GM23338 (cell line): ENCODE measurements around the gene SMIM22. TPM values are rescaled to one million over a fixed set of nuclear protein-coding genes. Genes with fewer than 3 reads are reported as not detected.

Experiments used
- ATAC-seq: fragments of 200-7000 bp; cut with Tn5 transposase; 3 replicates; pipeline ENCODE4 v1.9.1; 2020
- DNase-seq: peaks from one replicate; pipeline ENCODE4 v3.0.0-alpha.2; 2015; ENCODE audit warnings: low spot score
- H2AFZ ChIP-seq: fragments of 200-600 bp; sonication (generic); 2 replicates; pipeline ENCODE4 v1.8.0; 2016; ENCODE audit warnings: antibody characterized with exemption, mild to moderate bottlenecking, moderate library complexity
- H3F3A ChIP-seq: fragments of 200-600 bp; sonication (generic); replicated peaks from 2 replicates; pipeline ENCODE4 v1.8.0; 2017; ENCODE audit warnings: antibody characterized with exemption, mixed run types, low read depth
- H3K27ac ChIP-seq: fragments of 200-600 bp; sonication (generic); 2 replicates; pipeline ENCODE4 v1.6.1; 2016; ENCODE audit warnings: low read depth
- H3K27me3 ChIP-seq: fragments of 200-600 bp; sonication (generic); 2 replicates; pipeline ENCODE4 v1.8.0; 2016; ENCODE audit warnings: mild to moderate bottlenecking, mixed run types, moderate library complexity; ENCODE audit not compliant: insufficient read depth
- H3K36me3 ChIP-seq: fragments of 200-600 bp; sonication (generic); 2 replicates; pipeline ENCODE4 v1.8.0; 2016; ENCODE audit warnings: mild to moderate bottlenecking; ENCODE audit not compliant: insufficient read depth
- H3K4me1 ChIP-seq: fragments of 200-600 bp; sonication (generic); 2 replicates; pipeline ENCODE4 v1.8.0; 2016; ENCODE audit warnings: mild to moderate bottlenecking, moderate library complexity; ENCODE audit not compliant: insufficient read depth
- H3K4me2 ChIP-seq: fragments of 200-600 bp; sonication (generic); 2 replicates; pipeline ENCODE4 v1.7.1; 2017; ENCODE audit warnings: mixed run types
- H3K4me3 ChIP-seq: fragments of 200-600 bp; sonication (generic); 2 replicates; pipeline ENCODE4 v1.6.1; 2016; ENCODE audit warnings: mixed run types
- H3K79me2 ChIP-seq: fragments of 200-600 bp; sonication (generic); replicated peaks from 2 replicates; pipeline ENCODE4 v1.8.0; 2017; ENCODE audit warnings: mild to moderate bottlenecking; ENCODE audit not compliant: insufficient read depth
- H3K9me2 ChIP-seq: fragments of 200-600 bp; sonication (generic); 2 replicates; pipeline ENCODE4 v1.8.0; 2017; ENCODE audit not compliant: insufficient read depth
- H4K20me1 ChIP-seq: fragments of 200-600 bp; sonication (generic); replicated peaks from 2 replicates; pipeline ENCODE4 v1.8.0; 2017; ENCODE audit warnings: mild to moderate bottlenecking; ENCODE audit not compliant: insufficient read depth
- H3K27ac Mint-ChIP-seq: 2 replicates; pipeline ENCODE4 v1.8.0; 2020; ENCODE audit warnings: inconsistent platforms, mild to moderate bottlenecking, moderate library complexity, mixed read lengths
- H3K27me3 Mint-ChIP-seq: 3 replicates; pipeline ENCODE4 v1.8.0; 2022; ENCODE audit warnings: low read depth, mild to moderate bottlenecking, moderate library complexity, mixed read lengths, inconsistent platforms; ENCODE audit not compliant: insufficient read depth, poor library complexity
- H3K36me3 Mint-ChIP-seq: 3 replicates; pipeline ENCODE4 v1.8.0; 2021; ENCODE audit warnings: low read depth, mild to moderate bottlenecking, inconsistent platforms, moderate library complexity, mixed read lengths
- H3K4me1 Mint-ChIP-seq: 3 replicates; pipeline ENCODE4 v1.8.0; 2020; ENCODE audit warnings: mild to moderate bottlenecking, inconsistent platforms, mixed read lengths
- H3K4me3 Mint-ChIP-seq: 3 replicates; pipeline ENCODE4 v1.8.0; 2021; ENCODE audit warnings: moderate library complexity, mild to moderate bottlenecking, inconsistent platforms, mixed read lengths
- H3K9me3 Mint-ChIP-seq: 3 replicates; pipeline ENCODE4 v1.8.0; 2020; ENCODE audit warnings: moderate library complexity, mild to moderate bottlenecking, inconsistent platforms, mixed read lengths
- CREB1 ChIP-seq: fragments of 250-450 bp; sonication (Bioruptor Pico); IDR thresholded peaks from 2 replicates; pipeline ENCODE4 v1.5.0; 2020; ENCODE audit warnings: low read depth, mild to moderate bottlenecking, moderate library complexity
- ETS1 ChIP-seq: IDR thresholded peaks from 2 replicates; pipeline ENCODE4 v1.6.1; 2016; ENCODE audit warnings: antibody characterized with exemption
- EZH2 ChIP-seq: fragments of 200-600 bp; sonication (generic); IDR thresholded peaks from one replicate; pipeline ENCODE4 v1.8.0; 2017; ENCODE audit warnings: antibody characterized with exemption, mild to moderate bottlenecking, low read depth; ENCODE audit not compliant: unreplicated experiment
- EZH2phosphoT487 ChIP-seq: fragments of 200-600 bp; sonication (generic); IDR thresholded peaks from one replicate; pipeline ENCODE4 v1.8.1; 2018; ENCODE audit warnings: antibody characterized with exemption; ENCODE audit not compliant: unreplicated experiment
- JUNB ChIP-seq: IDR thresholded peaks from one replicate; pipeline ENCODE4 v1.6.1; 2016; ENCODE audit warnings: antibody characterized with exemption; ENCODE audit not compliant: unreplicated experiment
- POLR2AphosphoS5 ChIP-seq: IDR thresholded peaks from 2 replicates; pipeline ENCODE4 v1.6.1; 2016; ENCODE audit warnings: antibody characterized with exemption, low read depth
- REST ChIP-seq: IDR thresholded peaks from one replicate; pipeline ENCODE4 v1.6.1; 2018; ENCODE audit warnings: antibody characterized with exemption; ENCODE audit not compliant: unreplicated experiment
- STAT1 ChIP-seq: IDR thresholded peaks from one replicate; pipeline ENCODE4 v1.6.1; 2016; ENCODE audit warnings: antibody characterized with exemption; ENCODE audit not compliant: unreplicated experiment
- ZNF114 ChIP-seq: fragments of 250-450 bp; sonication (Bioruptor Pico); IDR thresholded peaks from 2 replicates; pipeline ENCODE4 v1.5.0; 2020; ENCODE audit warnings: mild to moderate bottlenecking, moderate library complexity
- ZNF331 ChIP-seq: fragments of 250-450 bp; sonication (Bioruptor Pico); IDR thresholded peaks from 2 replicates; pipeline ENCODE4 v1.5.0; 2020; ENCODE audit warnings: low read depth, mild to moderate bottlenecking, moderate library complexity
- ZNF462 ChIP-seq: fragments of 250-450 bp; sonication (Bioruptor Pico); IDR thresholded peaks from 2 replicates; pipeline ENCODE4 v1.5.0; 2020; ENCODE audit warnings: mild to moderate bottlenecking, moderate library complexity
- polyA plus RNA-seq: library from polyadenylated mRNA; unstranded; fragments of >200 nt; fragmentation: Nextera tagmentation; extraction: Ambion mirVana; gene quantifications from 2 replicates; pipeline ENCODE4 v1.2.1, GENCODE V29; 2016
- total RNA-seq: library from RNA; depleted of rRNA; stranded (reverse); fragments of >200 nt; shearing (Covaris generic); gene quantifications from 2 replicates; pipeline ENCODE4 v1.2.3, GENCODE V29; 2014

The SMIM22 gene
- total and polyA plus RNA-seq, 2 experiments from 2014 or later = 1.4 TPM; not detected in 1

- peaks cover 43% of the 10 kb centered on the region for H3K36me3 ChIP-seq
- no peak overlapping the region for H3K27ac Mint-ChIP-seq
These were observed 35.2 kb downstream of the SMIM22 start for GRCh38 chr16:4830408-4830807.

More at GRCh38 chr16:4830408-4830807, 35.2 kb downstream of the SMIM22 start:
- H3K4me1 Mint-ChIP-seq = no peaks in the 10 kb centered on the region
- no peaks in the 10 kb centered on the region for H3K9me3 Mint-ChIP-seq
- TF ChIP-seq ETS1 (no peak), POLR2AphosphoS5 (no peak), ZNF114 (CRISPR knock-in tag) (no peak), REST (no peak), JUNB (no peak), EZH2phosphoT487 (no peak), CREB1 (CRISPR knock-in tag) (no peak), EZH2 (no peak), STAT1 (no peak), ZNF331 (no peak), ZNF462 (CRISPR knock-in tag) (no peak)
- Histone ChIP-seq H3K27ac (no peak overlapping the region), H2AFZ (no peak overlapping the region), H3F3A (peaks cover 3% of the 10 kb centered on the region; the same call in 1 of the 2 replicates), H3K79me2 (peaks cover 4% of the 10 kb centered on the region), H3K4me1 (no peaks in the 10 kb centered on the region), H3K9me2 (no peaks in the 10 kb centered on the region), H3K4me3 (no peak overlapping the region), H3K27me3 (no peaks in the 10 kb centered on the region), H4K20me1 (peaks cover 25% of the 10 kb centered on the region), H3K4me2 (no peak overlapping the region)
- DNase-seq (no peak), ATAC-seq (no peak)
- peaks cover 67% of the 10 kb centered on the region for H3K36me3 Mint-ChIP-seq
- peaks cover 3% of the 10 kb centered on the region for H3K27me3 Mint-ChIP-seq
- H3K4me3 Mint-ChIP-seq = no peak overlapping the region
